IPS-11a (cell line): ENCODE measurements around the gene ANKS1B.
"Not testable (repeated sequence)": the region's sequence is repeated elsewhere in the genome, so short reads cannot be mapped to it uniquely, and the experiment has no call there.

Source experiments
- H3K4me3 ChIP-seq: one replicate; pipeline ENCODE4 v1.5.1; 2013; ENCODE audit warnings: low read depth, low read length, control low read depth

Gene ANKS1B

DNA sequence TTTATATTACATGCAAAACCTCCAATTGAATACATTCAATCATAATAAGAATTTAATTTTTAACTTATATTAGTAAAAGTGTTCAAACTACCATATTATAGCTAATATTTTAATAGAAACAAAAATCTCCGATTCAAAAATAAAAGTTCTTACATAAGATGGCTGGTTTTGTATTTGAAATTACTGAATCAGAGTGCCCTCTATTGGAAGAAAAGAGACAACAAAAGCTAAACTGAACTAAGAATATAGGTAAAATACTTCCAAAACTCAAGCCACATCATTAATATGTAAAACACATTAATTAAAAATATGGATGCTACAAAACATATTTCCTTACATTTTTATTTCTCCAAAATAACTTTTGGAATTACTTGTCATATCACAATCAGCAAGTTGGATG lies 216.9 kb downstream of the ANKS1B start:
- no peak overlapping the region for H3K4me3 ChIP-seq

- H3K4me3 ChIP-seq, result no peak overlapping the region
Measured at GRCh38 chr12:99766408-99766807, 218.3 kb downstream of the ANKS1B start.

- no peak overlapping the region for H3K4me3 ChIP-seq
Measured at GRCh38 chr12:99765469-99766114, 219.1 kb downstream of the ANKS1B start.

GRCh38 chr12:99759444-99759843 lies 225.3 kb downstream of the ANKS1B start:
- no peak overlapping the region for H3K4me3 ChIP-seq

DNA sequence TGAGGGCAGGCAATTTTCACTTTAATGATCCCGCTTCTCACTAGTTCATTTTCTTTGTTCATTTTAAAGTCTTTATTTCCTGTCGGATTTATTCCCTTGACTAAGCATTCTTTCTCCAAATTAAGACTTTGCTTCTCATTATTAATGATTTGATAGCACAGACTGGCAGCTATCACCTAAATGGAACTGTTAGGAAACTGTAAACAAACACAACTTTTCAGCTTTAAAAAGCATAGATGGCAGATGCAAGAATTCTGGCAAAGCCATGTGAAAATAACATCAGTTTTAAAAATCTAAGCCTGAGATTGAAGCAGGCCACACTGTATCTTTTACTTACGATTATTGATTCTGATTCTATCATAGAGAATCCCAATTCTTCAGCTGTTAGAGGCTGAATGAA lies 225.7 kb downstream of the ANKS1B start:
- H3K4me3 ChIP-seq, result no peak overlapping the region

- no peak overlapping the region for H3K4me3 ChIP-seq
Measured at GRCh38 chr12:99752740-99753139, 232.0 kb downstream of the ANKS1B start.

DNA sequence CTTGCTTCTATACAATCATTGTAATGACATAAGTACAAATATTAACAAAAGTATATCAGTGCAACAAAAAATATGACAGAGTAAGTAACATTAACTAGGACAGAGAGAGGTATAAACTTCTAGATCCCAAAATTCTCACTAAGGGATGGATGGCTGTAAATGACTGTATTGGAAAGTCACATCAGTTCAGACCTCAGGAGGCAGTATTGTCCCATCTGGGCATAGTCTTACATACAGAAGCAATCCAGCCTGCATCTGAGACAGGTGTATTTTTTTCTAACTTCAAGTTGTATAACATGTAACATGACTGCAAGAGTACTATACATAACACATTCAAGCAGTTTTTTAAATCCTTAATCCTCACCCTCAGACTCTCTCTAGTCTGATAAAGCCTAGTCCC lies 238.2 kb downstream of the ANKS1B start:
- H3K4me3 ChIP-seq, result no peak overlapping the region

DNA sequence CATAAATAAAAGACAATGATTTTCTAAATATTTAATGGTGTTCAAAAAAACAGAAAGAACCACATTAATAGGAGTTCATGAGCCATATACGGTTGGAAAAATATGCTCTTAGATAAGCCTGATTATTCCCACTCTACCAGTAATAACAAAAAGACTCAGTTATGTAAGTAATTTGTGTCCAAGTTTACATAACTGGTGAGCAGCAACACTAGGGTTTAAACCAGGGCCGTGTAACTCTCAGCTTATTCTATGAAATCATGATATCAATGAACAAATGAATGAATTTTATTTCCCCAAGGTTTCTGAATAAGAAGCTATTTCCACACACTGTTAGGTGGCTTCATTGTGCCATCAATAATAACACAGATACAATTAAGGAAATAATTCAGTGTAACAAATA lies 238.8 kb downstream of the ANKS1B start:
- H3K4me3 ChIP-seq, result no peak overlapping the region

GRCh38 chr12:99745121-99745520 lies 239.6 kb downstream of the ANKS1B start:
- H3K4me3 ChIP-seq, result no peak overlapping the region

- no peak overlapping the region for H3K4me3 ChIP-seq
Measured at GRCh38 chr12:99736760-99737269, 247.9 kb downstream of the ANKS1B start.

GRCh38 chr12:99732131-99732530 lies 252.6 kb downstream of the ANKS1B start:
- no peak overlapping the region for H3K4me3 ChIP-seq

GRCh38 chr12:99722690-99723486 lies 261.8 kb downstream of the ANKS1B start:
- no peak overlapping the region for H3K4me3 ChIP-seq

DNA sequence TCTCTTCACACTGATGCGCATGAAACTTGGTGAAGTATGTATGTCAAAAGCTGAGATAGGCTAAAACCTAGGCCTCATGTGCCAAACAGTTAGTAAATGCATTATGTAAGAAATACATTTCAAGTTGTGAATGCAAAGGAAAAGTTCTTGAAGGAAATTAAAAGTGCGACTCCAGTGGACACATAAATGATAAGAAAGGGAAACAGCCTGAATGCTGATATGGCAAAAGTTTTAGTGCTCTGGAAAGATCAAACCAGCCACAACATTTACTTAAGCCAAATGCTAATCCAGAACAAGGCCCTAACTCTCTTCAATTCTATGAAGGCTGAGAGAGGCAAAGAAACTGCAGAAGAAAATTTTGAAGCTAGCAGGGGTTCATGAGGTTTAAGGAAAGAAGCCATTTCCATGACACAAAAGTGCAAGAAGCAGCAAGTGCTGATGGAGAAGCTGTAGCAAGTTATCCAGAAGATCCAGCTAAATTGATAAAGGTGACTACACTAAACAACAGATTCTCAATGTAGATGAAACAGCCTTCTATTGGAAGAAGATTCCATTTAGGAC lies 262.9 kb downstream of the ANKS1B start:
- H3K4me3 ChIP-seq, result no peak overlapping the region

GRCh38 chr12:99720083-99720465 lies 264.7 kb downstream of the ANKS1B start:
- H3K4me3 ChIP-seq, result not testable (repeated sequence)

GRCh38 chr12:99719411-99720082 lies 265.2 kb downstream of the ANKS1B start:
- not testable (repeated sequence) for H3K4me3 ChIP-seq

DNA sequence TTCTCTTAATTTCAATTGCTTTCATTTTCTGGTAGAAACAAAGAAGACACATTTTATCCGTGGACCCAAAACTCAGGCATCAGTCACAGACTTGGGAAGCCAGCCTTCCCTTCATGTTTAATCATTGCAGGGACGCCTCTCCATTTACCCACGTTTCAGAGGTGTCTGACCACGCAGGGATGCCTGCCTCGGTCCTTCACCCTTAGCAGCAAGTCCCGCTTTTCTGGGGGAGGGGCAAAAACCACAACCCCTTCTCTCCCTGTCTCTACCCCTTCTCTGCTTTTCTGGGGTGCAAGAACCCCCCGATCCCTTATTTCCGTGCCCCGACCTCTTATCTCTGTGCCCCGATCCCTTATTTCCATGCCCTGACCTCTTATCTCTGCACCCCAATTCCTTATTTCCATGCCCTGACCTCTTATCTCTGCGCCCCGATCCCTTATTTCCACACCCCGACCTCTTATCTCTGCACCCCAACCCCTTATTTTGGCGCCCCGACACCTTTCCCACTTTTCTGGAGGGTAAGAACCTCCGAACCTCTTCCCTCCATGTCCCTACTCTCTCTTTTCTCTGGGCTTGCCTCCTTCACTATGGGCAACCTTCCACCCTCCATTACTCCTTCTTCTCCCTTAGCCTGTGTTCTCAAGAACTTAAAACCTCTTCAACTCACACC lies 268.8 kb downstream of the ANKS1B start:
- not testable (repeated sequence) for H3K4me3 ChIP-seq

DNA sequence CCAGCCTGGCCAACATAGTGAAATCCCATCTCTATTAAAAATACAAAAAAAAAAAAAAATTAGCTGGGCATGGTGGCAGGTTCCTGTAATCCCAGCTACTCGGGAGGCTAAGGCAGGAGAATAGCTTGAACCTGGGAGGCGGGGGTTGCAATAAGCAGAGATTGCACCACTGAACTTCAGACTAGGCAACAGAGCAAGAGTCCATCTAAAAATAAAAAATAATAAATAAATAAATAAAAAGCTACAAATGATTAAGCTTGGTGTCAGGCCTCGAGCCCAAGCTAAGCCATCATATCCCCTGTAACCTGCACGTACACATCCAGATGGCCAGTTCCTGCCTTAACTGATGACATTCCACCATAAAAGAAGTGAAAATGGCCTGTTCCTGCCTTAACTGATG lies 269.8 kb downstream of the ANKS1B start:
- not testable (repeated sequence) for H3K4me3 ChIP-seq

GRCh38 chr12:99713946-99714520 lies 270.7 kb downstream of the ANKS1B start:
- no peak overlapping the region for H3K4me3 ChIP-seq

- no peak overlapping the region for H3K4me3 ChIP-seq
Measured at GRCh38 chr12:99712281-99712680, 272.5 kb downstream of the ANKS1B start.

GRCh38 chr12:99711246-99711645 lies 273.5 kb downstream of the ANKS1B start:
- H3K4me3 ChIP-seq, result no peak overlapping the region

DNA sequence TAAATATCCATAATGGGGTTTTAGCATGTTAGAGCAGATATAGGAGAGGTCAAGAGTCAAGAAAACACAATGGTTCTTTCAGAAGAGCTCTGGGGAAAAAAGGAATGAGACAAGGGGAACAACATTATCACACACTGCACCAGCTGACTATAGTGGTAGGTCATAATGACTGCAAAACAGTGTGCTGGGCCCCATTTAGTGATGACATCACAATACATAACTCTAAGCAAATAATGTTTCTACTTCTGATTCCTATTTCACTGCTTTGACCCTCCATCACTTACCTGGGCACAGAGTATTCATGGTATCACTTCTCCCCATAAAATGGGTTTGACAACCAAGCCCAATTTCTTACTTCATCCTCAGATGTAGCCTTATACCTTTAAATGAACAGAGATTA lies 275.1 kb downstream of the ANKS1B start:
- no peak overlapping the region for H3K4me3 ChIP-seq
